Measurements from ENCODE around the gene CD58. TPM values are rescaled to one million over a fixed set of nuclear protein-coding genes. Genes with fewer than 3 reads are reported as not detected.

Gene CD58
- polyA plus RNA-seq, 3 donors: 81.0 to 168 (median 128) TPM

DNA sequence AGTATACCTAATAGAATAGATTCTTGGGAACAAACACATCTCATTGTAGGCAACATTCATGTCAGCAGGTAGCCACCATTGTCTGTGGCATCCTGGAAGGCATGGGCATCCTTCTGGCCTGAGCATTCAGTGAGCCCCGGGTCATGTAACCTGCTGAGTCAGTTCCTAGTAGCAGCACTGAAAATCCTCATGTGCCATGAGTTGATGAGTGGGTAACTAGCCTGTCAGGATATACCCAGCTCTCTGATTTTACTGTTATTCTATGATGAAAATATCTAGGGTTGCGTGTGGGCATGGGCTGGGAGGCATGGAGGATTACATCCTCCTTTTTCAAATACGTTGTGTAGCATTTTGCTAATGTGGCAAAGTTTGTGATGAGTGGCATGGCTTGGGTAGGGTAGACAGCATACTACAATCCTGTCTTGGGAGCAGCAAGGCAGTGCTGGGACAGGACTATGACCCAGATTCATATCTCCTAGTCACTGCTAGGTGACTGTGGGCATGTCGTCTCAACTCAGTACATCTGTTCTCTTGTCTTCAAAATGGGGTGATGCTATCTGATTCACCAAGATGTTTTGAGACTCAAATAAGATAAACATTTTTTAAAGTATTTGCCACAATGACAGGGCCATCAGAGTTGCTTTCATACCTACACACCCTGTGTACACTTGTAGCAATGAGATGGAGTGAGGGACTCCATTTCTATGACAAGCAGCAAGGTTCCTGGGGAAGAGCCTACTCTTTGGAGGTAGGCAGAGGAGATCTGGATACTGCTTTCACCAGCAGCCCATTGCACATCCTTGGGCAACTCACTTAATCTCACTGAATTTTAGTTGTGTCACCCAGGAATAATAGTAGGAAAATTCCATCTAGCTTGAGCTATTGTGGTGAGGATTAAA, 62.5 kb downstream of the CD58 start:
- DNase-seq: peak; percentile 51 to 70 (median 59)
- Mint-ChIP-seq H3K4me3 (peak overlapping the region in 1 of 2 donors; percentile 42), H3K9me3 (peaks cover 0 to 2% (median 0%) of the 10 kb centered on the region in 7 donors), H3K27ac (peak overlapping the region; percentile 98 to 99 (median 99)), H3K4me1 (peaks cover 79% of the 10 kb centered on the region), H3K36me3 (peaks cover 16 to 20% of the 10 kb centered on the region in 2 donors), H3K27me3 (ENCODE audit: low read depth in 3 of 3) (peaks cover 0 to 4% (median 1%) of the 10 kb centered on the region in 3 donors)
- Histone ChIP-seq H3K4me3 (replicated peaks in 1 of 3; ENCODE audit: low read depth in 2 of 3, low read length in 3 of 3) (peak overlapping the region in 1 of 3 experiments; percentile 35), H3K36me3 (replicated peaks in 1 of 2; ENCODE audit: control insufficient read depth in 1 of 2, insufficient read depth in 2 of 2, low read length in 2 of 2) (no peaks in the 10 kb centered on the region), H3K27me3 (ENCODE audit: control insufficient read depth in 2 of 2, insufficient read depth in 2 of 2, low read length in 2 of 2) (no peaks in the 10 kb centered on the region), H3K4me2 (replicated peaks; ENCODE audit: extremely low read depth, low read length, poor library complexity, severe bottlenecking) (peak overlapping the region; percentile 37), H3K9ac (ENCODE audit: insufficient read depth, low read length, poor library complexity, severe bottlenecking) (peak overlapping the region; percentile 52), H3K4me1 (ENCODE audit: control insufficient read depth in 1 of 2, insufficient read depth in 2 of 2, low read length in 2 of 2) (peaks cover 71 to 74% of the 10 kb centered on the region in 2 donors), H3K9me3 (replicated peaks in 1 of 2; ENCODE audit: control insufficient read depth in 1 of 2, insufficient read depth in 1 of 2, low read length in 2 of 2) (no peaks in the 10 kb centered on the region), H3K27ac (ENCODE audit: low read depth in 1 of 2, low read length in 2 of 2) (peak overlapping the region; percentile 89 to 96), H3K79me2 (ENCODE audit: insufficient read depth, low read length) (peaks cover 9% of the 10 kb centered on the region), H2AFZ (ENCODE audit: insufficient read depth, low read depth, low read length, poor library complexity, severe bottlenecking) (no peak overlapping the region), H4K20me1 (ENCODE audit: insufficient read depth, low read length) (no peaks in the 10 kb centered on the region)
- 0% methylated on average over 1 of the region's 4 CpGs for WGBS (ENCODE audit: insufficient coverage)
- intact Hi-C loops (cut with micrococcal nuclease): loop anchor here in 1 of 2 donors (5.0 kb wide), 1 partner anchor 49 kb away; no protein-coding TSS in a partner anchor
- no peak for TF ChIP-seq CTCF (IDR thresholded peaks at IDR 0.05)

GRCh38 chr1:116507631-116508030, 63.2 kb downstream of the CD58 start:
- H2AFZ ChIP-seq (ENCODE audit: insufficient read depth, low read depth, low read length, poor library complexity, severe bottlenecking): no peak overlapping the region
- Mint-ChIP-seq H3K27ac (peak overlapping the region; percentile 98 to 99 (median 99)), H3K9me3 (peaks cover 0 to 2% (median 0%) of the 10 kb centered on the region in 7 donors), H3K27me3 (ENCODE audit: low read depth in 3 of 3) (peaks cover 0 to 4% (median 1%) of the 10 kb centered on the region in 3 donors), H3K4me3 (no peak overlapping the region), H3K36me3 (peaks cover 12% of the 10 kb centered on the region in 2 donors), H3K4me1 (peaks cover 82% of the 10 kb centered on the region)
- peaks cover 9% of the 10 kb centered on the region for H3K79me2 ChIP-seq (ENCODE audit: insufficient read depth, low read length)
- no peaks in the 10 kb centered on the region for H4K20me1 ChIP-seq (ENCODE audit: insufficient read depth, low read length)
- H3K27ac ChIP-seq (ENCODE audit: low read depth in 1 of 2, low read length in 2 of 2): peak overlapping the region; percentile 89 to 96
- no peaks in the 10 kb centered on the region for H3K27me3 ChIP-seq (ENCODE audit: control insufficient read depth in 2 of 2, insufficient read depth in 2 of 2, low read length in 2 of 2)
- TF ChIP-seq CTCF (IDR thresholded peaks at IDR 0.05): no peak
- H3K4me2 ChIP-seq (replicated peaks; ENCODE audit: extremely low read depth, low read length, poor library complexity, severe bottlenecking): peak overlapping the region; percentile 14
- H3K36me3 ChIP-seq (replicated peaks in 1 of 2; ENCODE audit: control insufficient read depth in 1 of 2, insufficient read depth in 2 of 2, low read length in 2 of 2): no peaks in the 10 kb centered on the region
- H3K9ac ChIP-seq (ENCODE audit: insufficient read depth, low read length, poor library complexity, severe bottlenecking): no peak overlapping the region
- no peaks in the 10 kb centered on the region for H3K9me3 ChIP-seq (replicated peaks in 1 of 2; ENCODE audit: control insufficient read depth in 1 of 2, insufficient read depth in 1 of 2, low read length in 2 of 2)
- intact Hi-C loops (cut with micrococcal nuclease): loop anchor here in 1 of 2 donors (5.0 kb wide), 1 partner anchor 50 kb away; no protein-coding TSS in a partner anchor
- DNase-seq: no peak
- H3K4me1 ChIP-seq (ENCODE audit: control insufficient read depth in 1 of 2, insufficient read depth in 2 of 2, low read length in 2 of 2): peaks cover 78 to 81% of the 10 kb centered on the region in 2 donors
- no peak overlapping the region for H3K4me3 ChIP-seq (replicated peaks in 1 of 3; ENCODE audit: low read depth in 2 of 3, low read length in 3 of 3)
- WGBS (ENCODE audit: insufficient coverage): no CpG with 5 or more reads among the region's 2 CpGs

Measured in CD14-positive monocyte (primary cell).